Upper lobe of left lung (tissue), 4 donors: Measurements from ENCODE around the gene RBM15B.

Source experiments
- CTCF ChIP-seq, 6 experiments: fragments of 450-650 bp in 4 of 6; fragments of 200-600 bp in 2 of 6; sonication (generic) in 2 of 6; IDR thresholded peaks; one replicate each; pipeline ENCODE4 v1.5.1; 2016 to 2019; ENCODE audit warnings: antibody characterized with exemption in 6 of 6
- POLR2A ChIP-seq, 4 donors: fragments of 450-650 bp; IDR thresholded peaks; one replicate each; pipeline ENCODE4 v1.5.1; 2016 to 2017; ENCODE audit warnings: antibody characterized with exemption in 4 of 4, mild to moderate bottlenecking in 2 of 4
- POLR2AphosphoS5 ChIP-seq, 2 donors: sonication (generic); formaldehyde crosslinking; IDR thresholded peaks; one replicate each; pipeline ENCODE4 v1.5.1; 2017; ENCODE audit warnings: antibody characterized with exemption in 2 of 2

- TF ChIP-seq CTCF (IDR thresholded peaks at IDR 0.05) (no peak), POLR2A (IDR thresholded peaks at IDR 0.05) (peak in 1 of 4 donors; percentile 32), POLR2AphosphoS5 (IDR thresholded peaks at IDR 0.05) (no peak)
Measured at GRCh38 chr3:51391566-51392354, 675 bp downstream of the RBM15B start.
